Kasumi-1 (cell line): Measurements from ENCODE around the gene ADH1B.
"Not testable (repeated sequence)": the region's sequence is repeated elsewhere in the genome, so short reads cannot be mapped to it uniquely, and the experiment has no call there.

Experiments
- DNase-seq, 2 experiments: peaks; one replicate each; lab custom pipeline; 2025; lab: John Stamatoyannopoulos, UW

The ADH1B gene

DNA sequence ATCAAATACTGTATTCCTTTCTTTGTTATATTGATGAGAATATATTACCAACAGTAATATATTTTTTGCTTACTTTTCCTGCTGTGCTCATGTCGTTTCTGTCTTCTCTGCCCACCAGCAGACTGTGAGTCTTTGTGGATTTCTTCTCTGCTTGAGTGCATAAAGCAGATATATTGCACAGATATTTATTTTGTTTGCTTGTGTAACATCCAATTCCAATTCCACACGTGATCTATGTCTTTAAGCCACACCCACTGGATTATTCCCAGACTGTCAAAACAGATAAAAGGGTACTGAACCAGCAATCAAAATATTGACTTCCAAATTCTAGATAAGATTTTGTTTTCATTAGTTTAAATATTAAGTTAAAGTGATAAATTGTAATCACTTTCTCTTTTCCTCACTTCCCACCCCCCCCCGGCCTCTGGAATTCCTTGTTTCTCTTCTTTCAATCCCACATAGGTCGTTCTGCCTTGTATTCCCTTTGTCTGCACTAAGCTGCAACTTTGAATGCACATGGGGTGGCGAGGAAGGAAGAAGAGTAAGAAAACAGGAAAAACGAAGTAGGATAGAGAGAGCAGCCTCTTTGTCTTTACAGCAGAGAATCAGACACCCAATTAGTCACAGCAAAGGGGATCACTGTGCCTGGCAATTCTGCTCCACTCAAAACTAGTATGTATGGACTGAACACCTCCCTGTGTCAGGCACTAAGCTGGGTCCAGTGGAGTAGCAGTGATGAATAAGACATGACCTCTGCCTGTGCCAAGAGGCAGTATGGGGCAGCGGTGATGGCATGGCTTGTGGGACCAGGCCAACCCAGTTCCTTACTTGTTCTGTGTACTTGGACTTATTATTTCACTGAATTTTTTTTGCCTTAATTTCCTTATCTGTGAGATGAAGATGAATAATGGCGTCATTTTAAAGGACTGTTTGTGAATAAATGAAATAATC is at the start of gene ADH1B:
Gene ADH1B (minus strand): TSS at position 161 of the 951 bp plus-strand sequence. CDS start 70 bp downstream, at position 91.
- no peak for DNase-seq

DNA sequence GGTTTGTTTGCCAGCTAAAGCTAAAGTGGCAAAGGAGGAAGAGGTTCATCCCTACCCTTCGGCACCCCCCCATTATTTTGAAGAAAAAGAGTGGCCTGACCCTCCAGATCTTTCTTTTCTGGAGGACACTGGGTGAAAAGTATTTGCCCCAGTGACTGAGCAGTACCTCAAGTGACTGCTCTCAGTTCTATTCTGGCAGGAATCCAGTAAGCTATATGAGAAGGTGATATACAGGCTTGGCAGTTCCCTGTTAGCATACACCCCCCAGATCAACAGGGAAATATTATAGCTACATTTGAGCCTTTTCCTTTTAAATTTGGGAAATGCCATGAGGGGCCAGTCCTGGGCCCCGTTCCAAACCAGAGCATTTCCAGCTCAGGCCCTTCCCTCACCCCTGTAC is 46.6 kb upstream of the ADH1B start:
- not testable (repeated sequence) for DNase-seq

GRCh38 chr4:99366491-99366890 is 45.3 kb upstream of the ADH1B start:
- no peak for DNase-seq

- DNase-seq: no peak
Observed at GRCh38 chr4:99362768-99363167, 41.6 kb upstream of the ADH1B start.

DNA sequence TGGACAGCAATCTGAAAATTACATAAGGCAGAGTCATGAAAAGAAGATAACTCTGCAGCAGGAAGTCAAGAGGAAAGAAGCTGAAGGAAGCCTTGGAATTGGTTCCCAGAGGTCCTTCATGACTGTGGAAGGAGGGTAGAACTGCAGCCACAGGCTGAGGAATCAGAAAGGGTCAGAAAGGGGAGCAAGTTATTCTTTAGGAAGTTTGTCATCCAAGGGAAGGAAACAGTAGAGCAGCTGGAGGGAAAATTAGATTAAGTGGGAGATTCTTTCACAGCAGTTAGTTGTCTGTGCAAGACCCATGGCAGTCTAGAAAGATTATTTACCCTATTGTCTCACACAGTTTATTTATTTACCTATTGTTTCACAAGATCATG is 40.7 kb upstream of the ADH1B start:
- DNase-seq: no peak

- no peak for DNase-seq
Observed at GRCh38 chr4:99361268-99361898, 40.2 kb upstream of the ADH1B start.

DNA sequence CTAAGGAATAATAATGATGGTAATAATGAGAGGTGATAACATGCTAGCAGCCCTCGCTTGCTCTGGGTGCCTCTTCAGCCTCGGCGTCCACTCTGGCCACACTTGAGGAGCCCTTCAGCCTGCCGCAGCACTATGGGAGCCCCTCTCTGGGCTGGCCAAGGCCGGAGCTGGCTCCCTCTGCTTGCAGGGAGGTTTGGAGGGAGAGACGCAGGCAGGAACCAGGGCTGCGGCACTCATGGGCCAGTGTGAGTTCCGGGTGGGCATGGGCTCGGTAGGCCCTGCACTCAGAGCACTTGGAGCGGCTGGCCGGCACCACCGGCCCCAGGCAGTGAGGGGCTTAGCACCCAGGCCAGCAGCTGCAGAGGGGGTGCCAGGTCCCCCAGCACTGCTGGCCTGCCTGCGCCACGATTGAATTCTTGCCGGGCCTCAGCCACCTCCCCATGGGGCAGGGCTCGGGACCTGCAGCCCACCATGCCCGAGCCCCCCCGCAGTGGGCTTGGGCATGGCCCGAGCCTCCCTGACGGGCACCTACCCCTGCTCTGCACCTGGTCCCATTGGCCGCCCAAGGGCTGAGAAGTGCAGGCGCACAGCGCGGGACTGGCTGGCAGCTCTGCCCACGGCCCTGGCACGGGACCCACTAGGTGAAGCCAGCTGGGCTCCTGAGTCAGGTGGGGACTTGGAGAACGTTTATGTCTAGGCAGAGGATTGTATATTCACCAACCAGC is 38.4 kb upstream of the ADH1B start:
- DNase-seq: no peak

DNA sequence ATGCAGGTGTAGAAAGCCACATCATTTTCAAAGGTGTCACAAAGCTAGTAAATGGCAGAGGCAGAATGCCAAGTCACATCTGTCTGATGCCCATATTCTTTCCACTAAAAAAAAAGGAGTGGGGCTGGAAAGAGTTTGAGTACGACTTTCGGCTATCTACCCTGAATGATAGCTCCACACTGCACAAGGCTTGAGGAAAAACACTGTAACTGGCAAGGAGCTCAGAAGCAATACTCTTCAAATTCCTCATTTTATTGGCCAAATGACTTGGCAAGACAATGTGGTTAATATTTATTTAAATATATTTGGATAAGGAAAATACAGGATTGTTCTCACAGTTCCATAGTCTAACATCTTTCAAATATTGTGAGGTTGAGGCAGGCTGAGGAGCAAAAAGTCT is 36.7 kb upstream of the ADH1B start:
- no peak for DNase-seq

- DNase-seq: no peak
Observed at GRCh38 chr4:99356992-99357391, 35.8 kb upstream of the ADH1B start.

- DNase-seq: not testable (repeated sequence)
Observed at GRCh38 chr4:99356149-99356548, 34.9 kb upstream of the ADH1B start.

DNA sequence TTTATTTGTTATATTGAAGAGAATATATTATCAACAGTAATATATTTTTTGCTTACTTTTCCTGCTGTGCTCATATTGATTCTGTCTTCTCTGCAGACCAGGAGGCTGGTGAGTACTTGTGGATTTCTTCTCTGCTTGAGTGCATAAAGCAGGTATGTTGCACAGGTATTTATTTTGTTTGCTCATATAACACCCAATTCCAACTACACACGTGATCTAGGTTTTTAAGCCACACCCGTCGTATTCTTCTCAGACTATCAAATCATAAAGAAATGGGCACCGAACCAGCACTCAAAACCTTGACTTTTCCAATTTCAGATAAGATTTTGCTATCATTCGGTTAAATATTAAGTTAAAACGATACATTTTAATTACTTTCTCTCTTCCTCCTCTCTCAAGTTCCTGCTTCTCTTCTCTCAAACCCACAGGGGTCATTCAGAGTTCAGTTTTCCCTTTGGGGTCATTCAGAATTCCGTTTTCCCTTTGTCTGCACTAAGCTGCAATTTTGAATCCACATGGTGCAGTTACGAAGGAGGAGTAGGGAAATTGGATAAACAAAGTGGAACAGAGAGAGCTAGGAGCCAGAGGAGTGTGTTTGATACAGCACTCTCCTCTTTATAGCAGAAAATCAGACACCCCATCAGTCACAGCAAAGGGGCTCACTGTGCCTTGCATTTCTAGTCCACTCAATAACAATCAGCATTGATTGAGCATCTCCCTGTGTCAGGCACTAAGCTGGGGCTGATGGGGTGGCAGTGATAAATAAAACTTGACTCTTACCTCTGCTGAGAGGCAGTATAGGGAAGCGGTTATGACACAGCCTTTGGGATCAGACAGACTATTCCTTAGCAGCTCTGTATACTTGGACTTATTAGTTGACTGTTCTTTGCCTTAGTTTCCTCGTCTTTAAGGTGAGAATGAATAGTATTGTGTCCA is 31.7 kb upstream of the ADH1B start, which contains the start of gene ADH1C:
Gene ADH1C (minus strand): TSS at position 145 of the 936 bp plus-strand sequence. CDS start 71 bp downstream, at position 74.
- DNase-seq: no peak

DNA sequence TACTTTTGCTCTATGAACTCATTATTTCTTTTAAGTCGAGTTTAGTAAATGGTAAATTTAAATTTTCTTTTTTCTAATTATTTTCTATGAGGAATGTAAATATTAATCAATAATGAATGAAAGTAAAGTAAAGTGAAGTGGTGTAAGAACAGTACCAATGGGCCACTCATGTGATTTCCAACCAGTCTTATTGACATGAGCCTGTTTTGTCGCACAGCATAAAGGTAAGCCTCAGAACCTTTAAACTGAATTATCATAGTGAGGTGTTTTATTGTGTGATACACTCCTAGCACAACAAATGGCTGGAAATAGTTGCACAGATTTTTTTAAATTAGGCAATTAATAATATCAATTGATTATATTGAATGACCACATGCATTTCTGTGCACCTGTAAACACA is 30.3 kb upstream of the ADH1B start:
- DNase-seq: no peak

DNA sequence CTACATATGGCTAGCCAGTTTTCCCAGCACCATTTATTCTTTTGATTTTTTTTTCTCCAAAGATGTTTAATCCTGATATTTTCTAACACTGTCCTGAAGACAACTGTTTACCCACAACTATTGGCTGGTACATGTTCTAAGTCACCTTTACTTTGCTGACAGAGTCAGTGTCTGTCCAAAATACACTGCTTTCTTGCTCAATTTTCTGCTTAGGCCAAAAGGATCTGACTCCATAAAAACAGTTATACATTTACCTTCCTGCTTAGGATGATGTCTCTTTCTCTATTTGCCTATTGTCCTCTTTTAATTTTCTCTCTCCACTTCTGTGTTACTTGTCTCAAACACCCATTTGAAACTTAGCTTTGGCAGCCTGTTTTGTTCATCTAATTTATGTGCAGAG is 28.1 kb upstream of the ADH1B start:
- DNase-seq: no peak

DNA sequence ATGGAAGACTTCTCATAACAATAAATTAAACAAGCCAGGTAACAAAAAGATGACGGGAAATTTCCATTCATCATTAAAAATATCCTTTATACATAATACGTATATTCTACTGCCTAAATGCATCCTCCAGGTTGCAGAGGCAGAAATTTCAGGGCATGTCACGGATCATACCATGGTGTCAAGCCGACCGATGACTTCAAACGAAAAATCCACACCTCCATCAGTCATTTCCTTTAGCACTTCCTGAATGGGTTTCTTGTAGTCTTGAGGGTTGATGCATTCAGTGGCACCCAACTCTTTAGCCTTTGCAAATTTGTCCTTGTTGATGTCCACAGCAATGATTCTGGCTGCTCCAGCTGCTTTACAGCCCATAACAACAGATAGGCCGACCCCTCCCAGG is 21.4 kb upstream of the ADH1B start:
- DNase-seq: not testable (repeated sequence)

DNA sequence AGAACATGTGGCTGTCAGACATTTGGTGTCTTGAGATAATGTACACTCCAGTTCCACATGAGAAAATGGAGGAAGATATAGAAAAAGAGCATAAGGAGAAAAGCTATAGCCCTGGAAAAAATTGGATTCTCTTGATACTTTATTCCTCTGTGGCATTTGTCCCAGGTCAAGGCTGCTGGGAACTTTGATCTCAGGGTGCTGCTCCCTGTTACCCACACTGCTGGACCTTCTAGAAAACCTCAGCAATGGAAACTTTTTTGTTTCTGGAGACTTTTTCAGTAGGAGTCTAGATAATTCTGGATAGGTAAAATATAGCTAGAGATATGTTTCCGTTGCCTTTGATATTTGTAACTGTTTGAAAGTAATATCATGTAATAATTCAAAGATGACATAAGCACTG is 20.2 kb upstream of the ADH1B start:
- DNase-seq: no peak

DNA sequence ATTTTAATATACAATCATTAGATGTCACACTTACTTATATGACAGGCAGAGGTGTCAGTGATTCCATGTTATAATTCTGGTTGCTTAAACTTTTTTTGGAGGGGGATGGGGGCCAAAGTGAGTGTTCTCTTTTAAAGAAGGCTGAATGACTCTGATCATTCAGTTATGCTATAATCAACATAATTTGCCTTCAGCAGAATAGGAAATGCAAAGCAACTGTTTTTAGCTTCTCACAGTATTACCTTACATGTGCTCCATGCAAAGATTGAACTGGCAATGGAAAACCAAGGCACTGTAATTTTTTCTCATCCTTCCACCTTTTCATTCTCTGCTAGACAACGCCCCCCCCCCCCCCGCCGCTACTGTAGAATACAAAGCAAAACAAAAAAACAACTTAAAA is 18.0 kb upstream of the ADH1B start:
- DNase-seq: no peak

DNA sequence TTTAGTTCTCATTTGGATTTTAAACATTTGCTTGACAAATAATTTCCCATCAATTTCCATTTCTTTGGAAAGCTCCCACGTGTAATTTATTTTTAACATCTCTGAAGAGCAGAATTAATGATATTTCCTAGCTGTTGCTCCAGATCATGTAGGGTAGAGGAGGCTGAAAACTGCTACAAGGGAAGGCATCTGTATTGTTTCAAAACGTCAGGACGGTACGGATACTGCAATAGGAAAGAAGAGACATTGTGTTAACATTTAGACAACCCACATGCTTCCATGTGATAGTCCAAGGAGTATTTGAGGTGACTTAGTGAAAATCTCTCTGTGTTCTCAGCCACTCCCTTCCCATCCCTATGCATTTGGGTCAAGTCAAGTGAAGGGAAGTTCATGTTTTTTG is 15.4 kb upstream of the ADH1B start:
- no peak for DNase-seq

DNA sequence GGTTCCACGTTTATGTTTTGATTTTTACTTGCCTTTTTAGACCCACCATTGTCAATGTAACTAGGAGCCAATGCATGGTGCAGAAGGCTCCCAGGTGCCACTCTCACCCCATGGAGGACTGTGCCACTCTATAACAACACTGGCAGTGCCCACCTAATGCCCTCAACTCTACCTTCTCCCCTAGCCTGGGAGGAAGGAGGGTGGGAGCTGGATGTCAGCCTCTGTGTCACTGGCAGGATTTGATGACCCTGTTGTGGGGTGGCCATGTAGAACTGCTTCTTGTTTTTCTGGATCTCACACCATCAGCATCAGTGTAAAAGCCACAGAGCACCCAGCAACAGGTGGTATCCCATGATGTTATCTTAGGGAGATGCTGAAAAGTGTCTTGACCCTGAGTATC is 13.7 kb upstream of the ADH1B start:
- DNase-seq: no peak

- no peak for DNase-seq
Observed at GRCh38 chr4:99330648-99331047, 9.4 kb upstream of the ADH1B start.

- DNase-seq: no peak
Observed at GRCh38 chr4:99329876-99330275, 8.7 kb upstream of the ADH1B start.

- DNase-seq: no peak
Observed at GRCh38 chr4:99324979-99325378, 3.8 kb upstream of the ADH1B start.
